Erythroblast (primary cell): ENCODE measurements around the gene CDC14A.

ENCODE experiments used
- GATA1 ChIP-seq: IDR thresholded peaks from 2 replicates; pipeline ENCODE4 v1.6.1; 2011; ENCODE audit warnings: low read depth, mild to moderate bottlenecking, control low read depth, low read length, moderate library complexity
- POLR2A ChIP-seq: IDR thresholded peaks from 2 replicates; pipeline ENCODE4 v1.6.1; 2011; ENCODE audit warnings: mild to moderate bottlenecking, low read length

GRCh38 chr1:100438789-100439188, 86.5 kb downstream of the CDC14A start:
- no peak for TF ChIP-seq POLR2A
- no peak for TF ChIP-seq GATA1
